Midbrain (tissue), 1 donor: Measurements from ENCODE around the gene FLNA.
"Not testable (repeated sequence)": the region's sequence is repeated elsewhere in the genome, so short reads cannot be mapped to it uniquely, and the experiment has no call there.

Source experiments
- DNase-seq: peaks from one replicate; lab custom pipeline; 2025; lab: John Stamatoyannopoulos, UW

Gene FLNA

GRCh38 chrX:154398668-154399526 is 24.5 kb upstream of the FLNA start:
- peak; percentile 75 for DNase-seq

- peak; percentile 94 for DNase-seq
Measured at GRCh38 chrX:154397888-154398667, 23.6 kb upstream of the FLNA start, which contains the start of gene RPL10. Gene RPL10, plus strand, starts transcription at chrX:154398377. Its CDS starts 143 bp downstream, at chrX:154398520.

GRCh38 chrX:154396973-154397887 is 22.8 kb upstream of the FLNA start:
- DNase-seq, result no peak

GRCh38 chrX:154396363-154396762 is 21.9 kb upstream of the FLNA start:
- DNase-seq, result not testable (repeated sequence)

GRCh38 chrX:154389812-154390747 is 15.6 kb upstream of the FLNA start:
- DNase-seq, result not testable (repeated sequence)

GRCh38 chrX:154388649-154389048 is 14.2 kb upstream of the FLNA start:
- DNase-seq, result not testable (repeated sequence)

- DNase-seq, result not testable (repeated sequence)
Measured at GRCh38 chrX:154388094-154388493, 13.7 kb upstream of the FLNA start.

GRCh38 chrX:154384284-154384892 is 10.0 kb upstream of the FLNA start:
- no peak for DNase-seq

GRCh38 chrX:154383359-154384283 is 9.2 kb upstream of the FLNA start:
- DNase-seq, result no peak

GRCh38 chrX:154382483-154383069 is 8.1 kb upstream of the FLNA start:
- no peak for DNase-seq

- DNase-seq, result no peak
Measured at GRCh38 chrX:154381271-154381670, 6.8 kb upstream of the FLNA start.

GRCh38 chrX:154380787-154381186 is 6.4 kb upstream of the FLNA start:
- DNase-seq, result no peak

GRCh38 chrX:154380153-154380552 is 5.7 kb upstream of the FLNA start:
- no peak for DNase-seq

- no peak for DNase-seq
Measured at GRCh38 chrX:154379569-154379951, 5.1 kb upstream of the FLNA start.

GRCh38 chrX:154378799-154379568 is 4.5 kb upstream of the FLNA start, which contains the start of gene EMD:
Gene EMD, plus strand, starts transcription at chrX:154379295. Its CDS starts 190 bp downstream, at chrX:154379485.
- peak; percentile 99 for DNase-seq

- no peak for DNase-seq
Measured at GRCh38 chrX:154378059-154378798, 3.8 kb upstream of the FLNA start.

GRCh38 chrX:154376774-154377173 is 2.3 kb upstream of the FLNA start:
- no peak for DNase-seq
